Stimulated activated CD4-positive, alpha-beta T cell treated with anti-CD3 and anti-CD28 coated beads, Interleukin-4, amount 100 ng/mL, for 24 hours (primary cell): ENCODE data around the gene MOGAT3.

ENCODE experiments used
- DNase-seq: peaks from one replicate; pipeline ENCODE4 v3.0.0-alpha.2; 2020

MOGAT3 gene

GRCh38 chr7:101232141-101232850 is 31.5 kb upstream of the MOGAT3 start:
- DNase-seq = no peak

- DNase-seq = no peak
Observed at GRCh38 chr7:101231644-101232043, 30.8 kb upstream of the MOGAT3 start.

- no peak for DNase-seq
Observed at GRCh38 chr7:101226721-101227120, 25.9 kb upstream of the MOGAT3 start.

- no peak for DNase-seq
Observed at GRCh38 chr7:101225650-101226049, 24.8 kb upstream of the MOGAT3 start.

GRCh38 chr7:101223528-101223927 is 22.7 kb upstream of the MOGAT3 start:
- DNase-seq = no peak

- no peak for DNase-seq
Observed at GRCh38 chr7:101222275-101222830, 21.5 kb upstream of the MOGAT3 start.

GRCh38 chr7:101220295-101220694 is 19.5 kb upstream of the MOGAT3 start:
- no peak for DNase-seq

GRCh38 chr7:101218236-101219125 is 17.6 kb upstream of the MOGAT3 start:
- DNase-seq = no peak

- peak; percentile 97 for DNase-seq
Observed at GRCh38 chr7:101217388-101218235, 16.8 kb upstream of the MOGAT3 start, which contains the start of the genes PLOD3 and ZNHIT1. Gene PLOD3, minus strand, starts transcription at chr7:101217581. Its CDS starts 307 bp downstream, at chr7:101217274. Gene ZNHIT1, plus strand, starts transcription at chr7:101218165. Its CDS starts 31 bp downstream, at chr7:101218196.

- no peak for DNase-seq
Observed at GRCh38 chr7:101216860-101217387, 16.1 kb upstream of the MOGAT3 start.

- DNase-seq = no peak
Observed at GRCh38 chr7:101216001-101216859, 15.4 kb upstream of the MOGAT3 start.

- DNase-seq = no peak
Observed at GRCh38 chr7:101212014-101212413, 11.2 kb upstream of the MOGAT3 start.

GRCh38 chr7:101211501-101211900 is 10.7 kb upstream of the MOGAT3 start:
- no peak for DNase-seq

GRCh38 chr7:101210143-101210542 is 9.3 kb upstream of the MOGAT3 start:
- DNase-seq = no peak

- no peak for DNase-seq
Observed at GRCh38 chr7:101208794-101209193, 8.0 kb upstream of the MOGAT3 start.

GRCh38 chr7:101207459-101207858 is 6.6 kb upstream of the MOGAT3 start:
- DNase-seq = no peak

- no peak for DNase-seq
Observed at GRCh38 chr7:101206665-101207042, 5.8 kb upstream of the MOGAT3 start.

- DNase-seq = no peak
Observed at GRCh38 chr7:101205901-101206664, 5.2 kb upstream of the MOGAT3 start.

GRCh38 chr7:101203740-101204738 is 3.2 kb upstream of the MOGAT3 start:
- DNase-seq = peak; percentile 19
